GM20000 (cell line): ENCODE data around the gene CCDC85A.
A peak's percentile ranks its signal among the peaks of the same experiment; 100 is the strongest.

Experiments
- DNase-seq: peaks from one replicate; pipeline ENCODE4 v3.0.0; 2012; ENCODE audit warnings: low spot score
- CTCF ChIP-seq: IDR thresholded peaks from 2 replicates; pipeline ENCODE4 v1.5.1; 2012; ENCODE audit warnings: mild to moderate bottlenecking, control low read depth; ENCODE audit errors: extremely low read depth, missing control alignments

The CCDC85A gene

GRCh38 chr2:56334622-56335021 is 150.8 kb downstream of the CCDC85A start:
- DNase-seq, result no peak
- no peak for TF ChIP-seq CTCF

DNA sequence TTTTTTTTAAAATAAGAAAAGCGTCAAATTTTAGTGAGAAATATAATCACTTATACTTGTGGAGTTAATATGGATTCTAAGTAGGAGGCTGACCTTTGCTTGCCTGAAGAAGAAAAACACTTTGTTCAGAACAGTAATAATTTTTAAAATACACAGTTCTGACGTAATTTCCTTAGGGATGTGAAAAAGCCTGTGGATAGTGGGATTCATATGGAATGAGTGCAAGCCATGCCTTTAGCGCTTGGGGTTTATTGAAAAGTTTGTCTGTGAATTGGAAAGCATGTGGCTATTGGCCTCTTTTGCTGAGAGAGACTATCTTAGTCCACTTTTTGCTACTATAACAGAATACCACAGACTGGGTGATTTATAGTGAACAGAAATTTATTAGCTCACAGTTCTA is 151.3 kb downstream of the CCDC85A start:
- no peak for TF ChIP-seq CTCF
- DNase-seq, result no peak

- no peak for DNase-seq
- TF ChIP-seq CTCF, result no peak
These were observed 153.6 kb downstream of the CCDC85A start for GRCh38 chr2:56337342-56337741.

DNA sequence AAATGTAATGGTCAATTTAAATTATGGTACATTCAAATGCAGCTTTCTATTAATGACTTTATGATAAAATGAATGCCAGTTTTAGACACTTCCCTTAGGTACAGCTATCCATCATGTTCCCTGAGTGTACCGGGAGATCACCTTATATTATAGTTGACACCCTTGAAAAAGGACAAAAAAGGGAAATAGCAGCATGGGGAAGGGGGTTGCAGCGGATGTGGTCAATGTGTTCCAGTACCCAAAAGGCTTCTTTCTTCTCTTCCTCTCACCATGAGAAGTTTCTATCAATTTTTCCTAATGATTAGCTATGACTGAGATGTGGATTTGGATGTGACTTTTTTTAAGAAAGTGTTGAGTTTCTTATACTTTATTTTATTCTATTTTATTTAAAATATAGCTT is 154.4 kb downstream of the CCDC85A start:
- TF ChIP-seq CTCF, result no peak
- DNase-seq, result no peak

GRCh38 chr2:56344771-56345170 is 161.0 kb downstream of the CCDC85A start:
- no peak for TF ChIP-seq CTCF

DNA sequence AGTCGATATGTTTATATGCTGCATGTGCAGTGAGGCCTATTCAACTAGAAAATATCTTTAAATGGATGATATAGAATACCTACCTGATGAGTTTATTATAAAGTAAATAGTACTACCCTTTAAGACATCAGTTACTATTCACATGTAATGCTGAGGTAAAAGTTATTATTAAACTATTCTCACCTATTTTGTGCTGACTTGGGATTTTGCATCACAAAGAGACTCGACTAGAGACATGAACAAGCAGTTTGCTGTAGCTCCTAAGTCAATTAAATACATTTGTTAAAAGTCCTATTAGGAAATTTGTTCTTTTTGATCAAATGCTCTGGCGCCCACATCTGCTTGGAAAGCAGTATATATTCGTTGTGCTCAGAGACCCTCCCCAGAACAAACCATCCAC is 164.1 kb downstream of the CCDC85A start:
- DNase-seq, result no peak
- TF ChIP-seq CTCF, result no peak

More at GRCh38 chr2:56344771-56345170, 161.0 kb downstream of the CCDC85A start:
- no peak for DNase-seq

GRCh38 chr2:56348392-56349210 is 164.8 kb downstream of the CCDC85A start:
- DNase-seq, result peak; percentile 2
- no peak for TF ChIP-seq CTCF
